Measurements from ENCODE around the gene SEC14L2. TPM values are rescaled to one million over a fixed set of nuclear protein-coding genes. Genes with fewer than 3 reads are reported as not detected.

SEC14L2 gene
- polyA plus RNA-seq, 1 donor from 2014 or later = 2.7 TPM

DNA sequence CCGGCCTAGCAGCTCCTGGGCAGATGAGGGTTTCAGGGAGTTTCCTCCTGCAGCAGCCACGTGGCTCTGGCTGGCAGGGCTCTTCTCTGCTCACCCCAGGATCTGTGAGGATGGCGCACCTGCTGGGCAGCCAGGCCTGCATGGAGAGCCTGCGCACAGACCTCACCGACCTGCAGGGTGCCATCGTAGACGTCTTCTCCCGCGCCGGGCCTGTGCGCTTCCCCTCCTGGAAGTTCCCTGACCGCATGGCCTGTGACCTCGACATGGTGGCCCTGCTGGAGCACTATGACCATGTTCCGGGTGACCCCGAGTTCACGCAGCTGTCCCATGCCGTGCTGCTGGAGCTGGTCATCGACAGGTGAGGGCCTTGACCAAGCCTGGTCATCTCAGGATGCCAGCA, 30.9 kb upstream of the SEC14L2 start:
- Histone ChIP-seq H3K27me3 (ENCODE audit: insufficient read depth, low read depth, low read length) (no peaks in the 10 kb centered on the region), H3K4me3 (ENCODE audit: low read length) (no peak overlapping the region), H4K20me1 (ENCODE audit: insufficient read depth) (no peaks in the 10 kb centered on the region), H3K9me2 (ENCODE audit: insufficient read depth, low read length) (no peaks in the 10 kb centered on the region), H3K9ac (ENCODE audit: low read length) (no peak overlapping the region), H2AFZ (ENCODE audit: low read depth, low read length) (no peak overlapping the region), H3K79me2 (replicated peaks; ENCODE audit: insufficient read depth, low read length) (no peaks in the 10 kb centered on the region), H3K4me2 (ENCODE audit: low read length) (no peak overlapping the region), H3K36me3 (ENCODE audit: insufficient read depth, low read length) (no peaks in the 10 kb centered on the region), H3K27ac (ENCODE audit: low read length) (no peak overlapping the region), H3F3A (ENCODE audit: insufficient read depth, low read length, poor library complexity, severe bottlenecking) (no peaks in the 10 kb centered on the region), H3K9me3 (ENCODE audit: low read length) (no peaks in the 10 kb centered on the region)
- TF ChIP-seq SMC3 (conservative IDR thresholded peaks at IDR 0.05; ENCODE audit: poor library complexity) (no peak), RAD21 (conservative IDR thresholded peaks at IDR 0.05) (no peak), TAF1 (IDR thresholded peaks at IDR 0.05; ENCODE audit: low read depth) (no peak), POLR2AphosphoS5 (IDR thresholded peaks at IDR 0.05) (no peak), MXI1 (conservative IDR thresholded peaks at IDR 0.05; ENCODE audit: poor library complexity, severe bottlenecking) (no peak), EZH2 (IDR thresholded peaks at IDR 0.05; ENCODE audit: borderline replicate concordance, insufficient read depth, low read length, poor library complexity, severe bottlenecking) (no peak), EP300 (conservative IDR thresholded peaks at IDR 0.05; ENCODE audit: poor library complexity, severe bottlenecking) (no peak)
- TF ChIP-seq, protein P1, sequence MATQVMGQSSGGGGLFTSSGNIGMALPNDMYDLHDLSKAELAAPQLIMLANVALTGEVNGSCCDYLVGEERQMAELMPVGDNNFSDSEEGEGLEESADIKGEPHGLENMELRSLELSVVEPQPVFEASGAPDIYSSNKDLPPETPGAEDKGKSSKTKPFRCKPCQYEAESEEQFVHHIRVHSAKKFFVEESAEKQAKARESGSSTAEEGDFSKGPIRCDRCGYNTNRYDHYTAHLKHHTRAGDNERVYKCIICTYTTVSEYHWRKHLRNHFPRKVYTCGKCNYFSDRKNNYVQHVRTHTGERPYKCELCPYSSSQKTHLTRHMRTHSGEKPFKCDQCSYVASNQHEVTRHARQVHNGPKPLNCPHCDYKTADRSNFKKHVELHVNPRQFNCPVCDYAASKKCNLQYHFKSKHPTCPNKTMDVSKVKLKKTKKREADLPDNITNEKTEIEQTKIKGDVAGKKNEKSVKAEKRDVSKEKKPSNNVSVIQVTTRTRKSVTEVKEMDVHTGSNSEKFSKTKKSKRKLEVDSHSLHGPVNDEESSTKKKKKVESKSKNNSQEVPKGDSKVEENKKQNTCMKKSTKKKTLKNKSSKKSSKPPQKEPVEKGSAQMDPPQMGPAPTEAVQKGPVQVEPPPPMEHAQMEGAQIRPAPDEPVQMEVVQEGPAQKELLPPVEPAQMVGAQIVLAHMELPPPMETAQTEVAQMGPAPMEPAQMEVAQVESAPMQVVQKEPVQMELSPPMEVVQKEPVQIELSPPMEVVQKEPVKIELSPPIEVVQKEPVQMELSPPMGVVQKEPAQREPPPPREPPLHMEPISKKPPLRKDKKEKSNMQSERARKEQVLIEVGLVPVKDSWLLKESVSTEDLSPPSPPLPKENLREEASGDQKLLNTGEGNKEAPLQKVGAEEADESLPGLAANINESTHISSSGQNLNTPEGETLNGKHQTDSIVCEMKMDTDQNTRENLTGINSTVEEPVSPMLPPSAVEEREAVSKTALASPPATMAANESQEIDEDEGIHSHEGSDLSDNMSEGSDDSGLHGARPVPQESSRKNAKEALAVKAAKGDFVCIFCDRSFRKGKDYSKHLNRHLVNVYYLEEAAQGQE (IDR thresholded peaks at IDR 0.05; ENCODE audit: borderline replicate concordance) = no peak
- TF ChIP-seq, protein P2, sequence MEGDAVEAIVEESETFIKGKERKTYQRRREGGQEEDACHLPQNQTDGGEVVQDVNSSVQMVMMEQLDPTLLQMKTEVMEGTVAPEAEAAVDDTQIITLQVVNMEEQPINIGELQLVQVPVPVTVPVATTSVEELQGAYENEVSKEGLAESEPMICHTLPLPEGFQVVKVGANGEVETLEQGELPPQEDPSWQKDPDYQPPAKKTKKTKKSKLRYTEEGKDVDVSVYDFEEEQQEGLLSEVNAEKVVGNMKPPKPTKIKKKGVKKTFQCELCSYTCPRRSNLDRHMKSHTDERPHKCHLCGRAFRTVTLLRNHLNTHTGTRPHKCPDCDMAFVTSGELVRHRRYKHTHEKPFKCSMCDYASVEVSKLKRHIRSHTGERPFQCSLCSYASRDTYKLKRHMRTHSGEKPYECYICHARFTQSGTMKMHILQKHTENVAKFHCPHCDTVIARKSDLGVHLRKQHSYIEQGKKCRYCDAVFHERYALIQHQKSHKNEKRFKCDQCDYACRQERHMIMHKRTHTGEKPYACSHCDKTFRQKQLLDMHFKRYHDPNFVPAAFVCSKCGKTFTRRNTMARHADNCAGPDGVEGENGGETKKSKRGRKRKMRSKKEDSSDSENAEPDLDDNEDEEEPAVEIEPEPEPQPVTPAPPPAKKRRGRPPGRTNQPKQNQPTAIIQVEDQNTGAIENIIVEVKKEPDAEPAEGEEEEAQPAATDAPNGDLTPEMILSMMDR (IDR thresholded peaks at IDR 0.05; ENCODE audit: poor library complexity, severe bottlenecking) = no peak

DNA sequence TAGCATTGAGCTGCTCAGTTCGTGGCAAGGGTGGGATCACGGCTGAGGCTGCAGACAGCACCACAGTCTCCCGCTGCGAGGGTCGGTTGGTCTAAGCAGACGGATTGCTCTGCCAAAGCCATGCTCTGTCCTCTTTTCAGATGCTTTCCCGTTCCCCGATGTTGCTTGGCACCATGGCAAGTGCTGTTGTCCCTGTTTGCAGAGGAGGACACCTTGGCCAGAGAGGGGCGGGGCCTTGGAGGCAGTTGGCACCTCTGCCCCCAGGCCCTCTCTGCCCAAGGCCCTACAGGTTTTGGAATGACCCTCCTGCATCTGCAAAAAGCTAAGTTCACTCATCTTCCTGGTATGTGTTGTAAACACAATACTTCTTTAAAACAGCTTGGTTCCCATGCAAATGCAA, 28.4 kb upstream of the SEC14L2 start:
- H3F3A ChIP-seq (ENCODE audit: insufficient read depth, low read length, poor library complexity, severe bottlenecking) = no peaks in the 10 kb centered on the region
- H3K27ac ChIP-seq (ENCODE audit: low read length) = no peak overlapping the region
- H3K79me2 ChIP-seq (replicated peaks; ENCODE audit: insufficient read depth, low read length) = no peaks in the 10 kb centered on the region
- TF ChIP-seq, protein P1 (IDR thresholded peaks at IDR 0.05; ENCODE audit: borderline replicate concordance) = no peak
- no peak for TF ChIP-seq EZH2 (IDR thresholded peaks at IDR 0.05; ENCODE audit: borderline replicate concordance, insufficient read depth, low read length, poor library complexity, severe bottlenecking)
- no peak for TF ChIP-seq TAF1 (IDR thresholded peaks at IDR 0.05; ENCODE audit: low read depth)
- TF ChIP-seq, protein P2 (IDR thresholded peaks at IDR 0.05; ENCODE audit: poor library complexity, severe bottlenecking) = no peak
- TF ChIP-seq SMC3 (conservative IDR thresholded peaks at IDR 0.05; ENCODE audit: poor library complexity) = no peak
- TF ChIP-seq RAD21 (conservative IDR thresholded peaks at IDR 0.05) = no peak
- TF ChIP-seq MXI1 (conservative IDR thresholded peaks at IDR 0.05; ENCODE audit: poor library complexity, severe bottlenecking) = no peak
- no peak for TF ChIP-seq POLR2AphosphoS5 (IDR thresholded peaks at IDR 0.05)
- no peak for TF ChIP-seq EP300 (conservative IDR thresholded peaks at IDR 0.05; ENCODE audit: poor library complexity, severe bottlenecking)
- H3K36me3 ChIP-seq (ENCODE audit: insufficient read depth, low read length) = no peaks in the 10 kb centered on the region
- H4K20me1 ChIP-seq (ENCODE audit: insufficient read depth) = no peaks in the 10 kb centered on the region
- H3K27me3 ChIP-seq (ENCODE audit: insufficient read depth, low read depth, low read length) = no peaks in the 10 kb centered on the region
- no peak overlapping the region for H3K4me3 ChIP-seq (ENCODE audit: low read length)
- no peak overlapping the region for H2AFZ ChIP-seq (ENCODE audit: low read depth, low read length)
- no peaks in the 10 kb centered on the region for H3K9me2 ChIP-seq (ENCODE audit: insufficient read depth, low read length)
- H3K9ac ChIP-seq (ENCODE audit: low read length) = no peak overlapping the region
- H3K4me2 ChIP-seq (ENCODE audit: low read length) = no peak overlapping the region
- no peaks in the 10 kb centered on the region for H3K9me3 ChIP-seq (ENCODE audit: low read length)
